PC-3 (cell line): ENCODE results near the gene EHBP1. TPM values are rescaled to one million over a fixed set of nuclear protein-coding genes. Genes with fewer than 3 reads are reported as not detected.

Source experiments
- ATAC-seq: fragments of 200-7000 bp; cut with Tn5 transposase; 2 replicates; pipeline ENCODE4 v1.9.1; 2020; ENCODE audit warnings: mild to moderate bottlenecking, moderate library complexity
- BruUV-seq: library from RNA; stranded (reverse); fragments of 400-500 nt; replicated peaks from 2 replicates; lab custom pipeline; 2021; lab: Mats Ljungman, UMichigan
- CTCF ChIA-PET: fragments of 300-600 bp; sonication (Branson Sonifier 250); formaldehyde crosslinking; loops from one replicate; lab custom pipeline; 2022; ENCODE audit warnings: antibody characterized with exemption; lab: Charles Lee
- POLR2A ChIA-PET: fragments of 300-600 bp; sonication (Branson Sonifier 250); formaldehyde crosslinking; loops from one replicate; lab custom pipeline; 2022; ENCODE audit warnings: antibody characterized with exemption; ENCODE audit not compliant: unreplicated experiment; lab: Charles Lee
- DNase-seq: peaks from one replicate; pipeline ENCODE4 v3.0.0-alpha.2; 2015
- H2AFZ ChIP-seq: fragments of 300-600 bp; sonication (generic); 2 replicates; pipeline ENCODE4 v1.6.0; 2016; ENCODE audit warnings: antibody characterized with exemption, low read length
- H3F3A ChIP-seq: fragments of 300-600 bp; sonication (generic); one replicate; pipeline ENCODE4 v1.6.0; 2017; ENCODE audit warnings: antibody characterized with exemption, low read length, control low read depth, mild to moderate bottlenecking; ENCODE audit not compliant: unreplicated experiment
- H3K27ac ChIP-seq: fragments of 300-600 bp; sonication (generic); 2 replicates; pipeline ENCODE4 v1.5.1; 2016; ENCODE audit warnings: mild to moderate bottlenecking, low read length
- H3K27me3 ChIP-seq: fragments of 300-600 bp; sonication (generic); 2 replicates; pipeline ENCODE4 v1.6.1; 2016; ENCODE audit warnings: low read length, mixed read lengths
- H3K36me3 ChIP-seq: fragments of 300-600 bp; sonication (generic); 2 replicates; pipeline ENCODE4 v1.6.1; 2016; ENCODE audit warnings: low read depth, mixed run types, low read length, mixed read lengths
- H3K4me1 ChIP-seq: fragments of 300-600 bp; sonication (generic); 2 replicates; pipeline ENCODE4 v1.5.1; 2016; ENCODE audit warnings: low read length; ENCODE audit not compliant: insufficient read depth
- H3K4me2 ChIP-seq: fragments of 300-600 bp; sonication (generic); 2 replicates; pipeline ENCODE4 v1.6.0; 2016; ENCODE audit warnings: low read length
- H3K4me3 ChIP-seq: fragments of 300-600 bp; sonication (generic); 2 replicates; pipeline ENCODE4 v1.5.1; 2016; ENCODE audit warnings: mild to moderate bottlenecking, low read length, mixed read lengths
- H3K79me2 ChIP-seq: fragments of 300-600 bp; sonication (generic); 2 replicates; pipeline ENCODE4 v1.6.1; 2017; ENCODE audit warnings: low read length, mixed read lengths
- H3K9ac ChIP-seq: fragments of 300-600 bp; sonication (generic); 2 replicates; pipeline ENCODE4 v1.6.0; 2016; ENCODE audit warnings: mild to moderate bottlenecking, low read length
- H3K9me2 ChIP-seq: fragments of 300-600 bp; sonication (generic); replicated peaks from 2 replicates; pipeline ENCODE4 v1.6.1; 2016; ENCODE audit warnings: mixed run types, low read length, mixed read lengths
- H3K9me3 ChIP-seq: fragments of 300-600 bp; sonication (generic); 2 replicates; pipeline ENCODE4 v1.6.1; 2016; ENCODE audit warnings: low read length, mixed read lengths
- H4K20me1 ChIP-seq: fragments of 300-600 bp; sonication (generic); 2 replicates; pipeline ENCODE4 v1.6.1; 2016; ENCODE audit warnings: low read length, mixed read lengths
- EZH2 ChIP-seq: fragments of 300-600 bp; sonication (generic); IDR thresholded peaks from one replicate; pipeline ENCODE4 v1.6.1; 2017; ENCODE audit warnings: antibody characterized with exemption, mild to moderate bottlenecking, low read length; ENCODE audit not compliant: unreplicated experiment
- EZH2phosphoT487 ChIP-seq: fragments of 300-600 bp; sonication (generic); IDR thresholded peaks from 2 replicates; pipeline ENCODE4 v1.6.1; 2018; ENCODE audit warnings: mild to moderate bottlenecking, antibody characterized with exemption, low read length, borderline replicate concordance
- intact Hi-C: fragments of 100-400 bp; cut with micrococcal nuclease; formaldehyde crosslinking; loops from 2 replicates; pipeline ENCODE4 v1.9.0; 2023
- total RNA-seq: library from RNA; depleted of rRNA; stranded (reverse); fragments of >200 nt; gene quantifications from 2 replicates; pipeline ENCODE4 v1.2.3, GENCODE V29; 2014
- TF ChIP-seq, protein P1 (sequence below): fragments of 300-600 bp; sonication (generic); conservative IDR thresholded peaks from 2 replicates; pipeline ENCODE4 v1.5.1; 2017; ENCODE audit warnings: antibody characterized with exemption, low read depth, mild to moderate bottlenecking, low read length

EHBP1 gene
- total RNA-seq, 1 experiment from 2014 or later: 25.7 TPM

DNA sequence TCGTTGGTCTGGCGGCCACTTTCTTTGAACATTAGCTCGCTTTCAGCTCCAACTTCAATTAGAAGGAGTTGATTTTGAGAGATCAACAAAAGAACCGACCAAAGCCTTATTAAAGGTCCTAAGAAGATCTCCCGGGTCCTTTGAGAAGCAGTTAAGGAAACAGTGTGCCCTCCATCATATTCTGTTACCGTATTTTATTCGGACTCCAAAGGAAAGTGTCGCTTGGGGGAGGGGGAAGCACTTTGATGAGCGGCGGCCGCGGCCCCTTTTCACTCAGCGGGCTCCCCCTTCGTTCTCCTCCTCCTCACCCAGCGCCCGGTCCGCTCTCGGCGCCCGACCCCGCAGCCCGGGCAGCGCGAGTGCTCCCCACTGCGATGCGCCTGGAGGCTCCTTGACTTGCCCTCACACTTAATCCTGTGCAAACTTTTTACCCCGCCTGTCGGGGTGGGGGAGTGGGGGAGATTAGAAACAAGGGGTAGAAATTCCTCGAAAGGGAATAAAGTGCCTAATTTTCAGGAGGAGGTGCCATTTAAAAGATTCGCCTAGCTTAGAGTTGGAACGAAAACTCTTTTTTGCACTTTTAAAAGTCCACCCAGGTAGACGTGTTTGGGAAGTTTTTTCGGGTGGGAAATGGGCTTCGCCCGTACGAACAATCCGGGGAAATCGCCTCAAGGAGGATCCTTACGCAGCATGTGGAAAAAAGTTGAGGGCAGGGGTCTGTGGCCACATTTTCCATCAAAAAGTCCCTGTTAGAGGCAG is 343.9 kb downstream of the EHBP1 start:
- ATAC-seq: no peak
- Histone ChIP-seq H3K27me3 (no peaks in the 10 kb centered on the region), H3K4me3 (peak overlapping the region; percentile 85), H3K79me2 (peaks cover 13% of the 10 kb centered on the region), H3K9me2 (no peaks in the 10 kb centered on the region), H3K9ac (peak overlapping the region; percentile 67), H3F3A (no peaks in the 10 kb centered on the region), H4K20me1 (no peaks in the 10 kb centered on the region), H3K27ac (peak overlapping the region; percentile 49; the same call in 1 of the 2 replicates), H3K4me1 (peaks cover 11% of the 10 kb centered on the region; the same call in 1 of the 2 replicates), H3K4me2 (peak overlapping the region; percentile 99), H3K9me3 (no peaks in the 10 kb centered on the region), H2AFZ (peak overlapping the region; percentile 92), H3K36me3 (no peaks in the 10 kb centered on the region)
- BruUV-seq: no TSS peak
- intact Hi-C loops: no loop called here
- ChIA-PET POLR2A (no interaction called here), CTCF (interaction anchor here (1.1 kb wide), 1 partner anchor 376 kb away, joined by 4 read pairs; no protein-coding TSS in a partner anchor)
- TF ChIP-seq EZH2phosphoT487: no peak
- no peak for TF ChIP-seq EZH2
- TF ChIP-seq, protein P1, sequence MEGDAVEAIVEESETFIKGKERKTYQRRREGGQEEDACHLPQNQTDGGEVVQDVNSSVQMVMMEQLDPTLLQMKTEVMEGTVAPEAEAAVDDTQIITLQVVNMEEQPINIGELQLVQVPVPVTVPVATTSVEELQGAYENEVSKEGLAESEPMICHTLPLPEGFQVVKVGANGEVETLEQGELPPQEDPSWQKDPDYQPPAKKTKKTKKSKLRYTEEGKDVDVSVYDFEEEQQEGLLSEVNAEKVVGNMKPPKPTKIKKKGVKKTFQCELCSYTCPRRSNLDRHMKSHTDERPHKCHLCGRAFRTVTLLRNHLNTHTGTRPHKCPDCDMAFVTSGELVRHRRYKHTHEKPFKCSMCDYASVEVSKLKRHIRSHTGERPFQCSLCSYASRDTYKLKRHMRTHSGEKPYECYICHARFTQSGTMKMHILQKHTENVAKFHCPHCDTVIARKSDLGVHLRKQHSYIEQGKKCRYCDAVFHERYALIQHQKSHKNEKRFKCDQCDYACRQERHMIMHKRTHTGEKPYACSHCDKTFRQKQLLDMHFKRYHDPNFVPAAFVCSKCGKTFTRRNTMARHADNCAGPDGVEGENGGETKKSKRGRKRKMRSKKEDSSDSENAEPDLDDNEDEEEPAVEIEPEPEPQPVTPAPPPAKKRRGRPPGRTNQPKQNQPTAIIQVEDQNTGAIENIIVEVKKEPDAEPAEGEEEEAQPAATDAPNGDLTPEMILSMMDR: no peak
- peak; percentile 7 for DNase-seq

DNA sequence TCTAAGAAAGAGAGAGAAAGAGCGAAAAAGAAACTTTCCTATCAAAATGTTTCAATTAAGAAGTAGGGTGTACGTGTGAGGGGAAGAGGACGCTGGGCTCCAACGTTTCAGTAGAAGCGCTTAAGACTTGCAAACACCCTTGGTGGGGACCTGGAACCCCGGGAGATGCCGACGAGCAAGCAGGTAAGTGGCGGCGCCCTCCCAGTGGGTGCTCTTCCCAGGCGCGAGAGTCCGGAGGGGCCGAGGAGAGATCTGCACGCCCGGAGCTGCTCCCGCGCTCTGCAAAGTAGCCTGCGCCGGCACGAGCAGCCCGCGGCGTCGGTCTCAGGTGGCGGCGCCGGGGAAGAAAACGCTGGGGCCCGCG is 344.4 kb downstream of the EHBP1 start:
- ChIA-PET CTCF (interaction anchor here (1.1 kb wide), 1 partner anchor 375 kb away, joined by 4 read pairs; no protein-coding TSS in a partner anchor), POLR2A (interaction anchor here (0.7 kb wide), 1 partner anchor 466 kb away, joined by 3 read pairs; no protein-coding TSS in a partner anchor)
- Histone ChIP-seq H3K9ac (peak overlapping the region; percentile 67), H3K36me3 (no peaks in the 10 kb centered on the region), H3K4me3 (peak overlapping the region; percentile 85), H3K9me3 (no peaks in the 10 kb centered on the region), H3K79me2 (peaks cover 13% of the 10 kb centered on the region), H3K9me2 (no peaks in the 10 kb centered on the region), H3K27me3 (no peaks in the 10 kb centered on the region), H3K4me1 (peaks cover 11% of the 10 kb centered on the region; the same call in 1 of the 2 replicates), H3F3A (no peaks in the 10 kb centered on the region), H3K27ac (peak overlapping the region; percentile 49; the same call in 1 of the 2 replicates), H2AFZ (peak overlapping the region; percentile 92), H4K20me1 (no peaks in the 10 kb centered on the region), H3K4me2 (peak overlapping the region; percentile 99)
- no peak for DNase-seq
- no TSS peak for BruUV-seq
- intact Hi-C loops: no loop called here
- no peak for TF ChIP-seq EZH2
- TF ChIP-seq, protein P1: no peak
- no peak for TF ChIP-seq EZH2phosphoT487
- peak; percentile 61 for ATAC-seq
